Suprapubic skin (tissue), 4 donors: ENCODE results near the gene LAMB2. TPM values are rescaled to one million over a fixed set of nuclear protein-coding genes. Genes with fewer than 3 reads are reported as not detected.

ENCODE experiments used
- DNase-seq, 2 donors: peaks; one replicate each; pipeline ENCODE4 v3.0.0-alpha.2; 2019; ENCODE audit warnings: low spot score in 2 of 2
- H3K27ac ChIP-seq: fragments of 200-600 bp; sonication (generic); one replicate; pipeline ENCODE4 v1.5.1; 2019
- H3K27me3 ChIP-seq: fragments of 200-600 bp; sonication (generic); one replicate; pipeline ENCODE4 v1.5.1; 2019
- H3K36me3 ChIP-seq: fragments of 200-600 bp; sonication (generic); one replicate; pipeline ENCODE4 v1.5.1; 2019
- H3K4me1 ChIP-seq: fragments of 200-600 bp; sonication (generic); one replicate; pipeline ENCODE4 v1.5.1; 2019
- H3K4me3 ChIP-seq: fragments of 200-600 bp; sonication (generic); one replicate; pipeline ENCODE4 v1.5.1; 2019; ENCODE audit warnings: mild to moderate bottlenecking
- H3K9me3 ChIP-seq: fragments of 200-600 bp; sonication (generic); one replicate; pipeline ENCODE4 v1.5.1; 2019
- CTCF ChIP-seq, 2 donors: fragments of 200-600 bp in 1 of 2; fragments of 450-650 bp in 1 of 2; sonication (generic) in 1 of 2; IDR thresholded peaks; one replicate each; pipeline ENCODE4 v1.5.1; 2016 to 2019; ENCODE audit warnings: antibody characterized with exemption in 2 of 2, mild to moderate bottlenecking in 1 of 2, moderate library complexity in 1 of 2
- EP300 ChIP-seq: sonication (generic); formaldehyde crosslinking; IDR thresholded peaks from one replicate; pipeline ENCODE4 v1.6.1; 2017; ENCODE audit warnings: antibody characterized with exemption
- POLR2A ChIP-seq, 2 donors: fragments of 450-650 bp; IDR thresholded peaks; one replicate each; pipeline ENCODE4 v1.6.1; 2017; ENCODE audit warnings: antibody characterized with exemption in 2 of 2, mild to moderate bottlenecking in 2 of 2, moderate library complexity in 2 of 2
- POLR2AphosphoS5 ChIP-seq, 3 donors: sonication (generic); formaldehyde crosslinking; IDR thresholded peaks; one replicate each; pipeline ENCODE4 v1.6.1; 2017; ENCODE audit warnings: antibody characterized with exemption in 3 of 3
- WGBS: methylation state at CpG from one replicate; pipeline ENCODE4 v1.1.5; 2018; 5-methylcytosine and 5-hydroxymethylcytosine counted together
- total RNA-seq, 4 donors: library from RNA; depleted of rRNA; stranded (reverse); fragments of >200 nt; gene quantifications; one replicate each; pipeline ENCODE4 v1.1.0, GENCODE V29; 2016

The LAMB2 gene
- total RNA-seq, 4 donors from 2014 or later = 333 to 563 (median 501) TPM

- Histone ChIP-seq H3K4me1 (peaks cover 26% of the 10 kb centered on the region), H3K9me3 (no peaks in the 10 kb centered on the region), H3K4me3 (peak overlapping the region; percentile 82), H3K27me3 (no peaks in the 10 kb centered on the region), H3K36me3 (peaks cover 31% of the 10 kb centered on the region), H3K27ac (no peak overlapping the region)
- WGBS = 35% methylated on average over 4 of the region's 6 CpGs
- DNase-seq = no peak
- TF ChIP-seq POLR2AphosphoS5 (IDR thresholded peaks at IDR 0.05) (no peak), POLR2A (IDR thresholded peaks at IDR 0.05) (no peak), CTCF (IDR thresholded peaks at IDR 0.05) (no peak), EP300 (no peak)
Observed at GRCh38 chr3:49164983-49165720, 32.3 kb upstream of the LAMB2 start.

DNA sequence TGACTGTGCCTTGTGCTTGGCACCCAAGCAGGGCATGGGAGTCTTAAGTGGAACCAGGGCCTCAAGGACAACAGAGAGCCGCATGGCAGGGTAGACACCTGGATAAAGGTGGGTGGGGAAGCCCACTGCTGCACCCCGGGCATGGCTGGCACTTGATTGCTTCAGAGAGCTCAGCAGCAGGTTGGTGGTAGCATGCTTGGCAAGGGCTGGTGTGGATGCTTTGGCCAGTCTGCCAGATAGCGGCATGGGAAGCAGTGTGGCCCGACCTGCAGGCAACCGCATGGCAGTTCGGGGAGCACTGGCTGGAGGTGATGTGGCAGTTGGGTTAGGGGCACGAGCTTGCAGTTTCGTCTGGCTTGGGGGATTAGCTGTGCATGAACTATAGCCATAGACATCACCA lies 30.8 kb upstream of the LAMB2 start:
- Histone ChIP-seq H3K27ac (no peak overlapping the region), H3K27me3 (no peaks in the 10 kb centered on the region), H3K9me3 (no peaks in the 10 kb centered on the region), H3K36me3 (peaks cover 31% of the 10 kb centered on the region), H3K4me3 (no peak overlapping the region), H3K4me1 (peaks cover 26% of the 10 kb centered on the region)
- WGBS = 96% methylated on average over 5 of the region's 8 CpGs
- DNase-seq = no peak
- TF ChIP-seq POLR2A (IDR thresholded peaks at IDR 0.05) (no peak), CTCF (IDR thresholded peaks at IDR 0.05) (no peak), POLR2AphosphoS5 (IDR thresholded peaks at IDR 0.05) (no peak), EP300 (no peak)

DNA sequence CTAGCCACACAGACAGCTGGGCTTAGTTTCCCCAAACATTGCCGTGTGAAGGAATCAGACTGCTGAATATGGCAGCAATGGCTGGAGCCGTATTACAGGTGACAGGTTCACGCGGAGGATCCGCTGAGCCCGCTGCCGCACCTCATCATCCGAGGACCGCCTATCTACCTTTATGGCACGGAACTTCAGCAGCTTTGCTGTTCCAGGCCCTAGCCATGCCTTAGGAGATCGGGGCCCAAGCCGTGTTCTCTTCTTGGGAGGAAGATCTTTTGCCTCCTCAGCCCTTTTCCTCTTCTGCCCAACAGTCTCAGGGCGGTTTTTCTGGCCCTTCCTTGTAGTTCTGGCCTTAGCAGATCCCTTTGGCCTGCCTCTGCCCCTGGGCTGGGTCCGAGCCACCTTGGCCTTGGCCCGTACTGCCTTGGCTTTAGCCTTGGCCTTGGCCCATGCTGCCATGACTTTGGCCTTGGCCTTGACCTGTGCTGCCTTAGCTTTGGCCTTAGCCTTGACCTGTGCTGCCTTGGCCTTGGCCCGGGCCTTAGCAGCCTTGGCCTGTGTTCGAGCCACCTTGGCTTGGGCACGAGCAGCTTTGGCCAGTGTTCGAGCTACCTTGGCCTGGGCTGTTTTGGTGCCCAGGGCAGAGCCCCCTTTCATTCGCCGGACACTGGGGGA lies 30.0 kb upstream of the LAMB2 start:
- no peak for DNase-seq
- 93% methylated on average over 20 of the region's 21 CpGs for WGBS
- H3K4me3 ChIP-seq = no peak overlapping the region
- no peaks in the 10 kb centered on the region for H3K27me3 ChIP-seq
- peaks cover 31% of the 10 kb centered on the region for H3K36me3 ChIP-seq
- H3K4me1 ChIP-seq = peaks cover 26% of the 10 kb centered on the region
- TF ChIP-seq POLR2A (IDR thresholded peaks at IDR 0.05) (no peak), POLR2AphosphoS5 (IDR thresholded peaks at IDR 0.05) (no peak), CTCF (IDR thresholded peaks at IDR 0.05) (no peak), EP300 (no peak)
- H3K27ac ChIP-seq = no peak overlapping the region
- no peaks in the 10 kb centered on the region for H3K9me3 ChIP-seq

DNA sequence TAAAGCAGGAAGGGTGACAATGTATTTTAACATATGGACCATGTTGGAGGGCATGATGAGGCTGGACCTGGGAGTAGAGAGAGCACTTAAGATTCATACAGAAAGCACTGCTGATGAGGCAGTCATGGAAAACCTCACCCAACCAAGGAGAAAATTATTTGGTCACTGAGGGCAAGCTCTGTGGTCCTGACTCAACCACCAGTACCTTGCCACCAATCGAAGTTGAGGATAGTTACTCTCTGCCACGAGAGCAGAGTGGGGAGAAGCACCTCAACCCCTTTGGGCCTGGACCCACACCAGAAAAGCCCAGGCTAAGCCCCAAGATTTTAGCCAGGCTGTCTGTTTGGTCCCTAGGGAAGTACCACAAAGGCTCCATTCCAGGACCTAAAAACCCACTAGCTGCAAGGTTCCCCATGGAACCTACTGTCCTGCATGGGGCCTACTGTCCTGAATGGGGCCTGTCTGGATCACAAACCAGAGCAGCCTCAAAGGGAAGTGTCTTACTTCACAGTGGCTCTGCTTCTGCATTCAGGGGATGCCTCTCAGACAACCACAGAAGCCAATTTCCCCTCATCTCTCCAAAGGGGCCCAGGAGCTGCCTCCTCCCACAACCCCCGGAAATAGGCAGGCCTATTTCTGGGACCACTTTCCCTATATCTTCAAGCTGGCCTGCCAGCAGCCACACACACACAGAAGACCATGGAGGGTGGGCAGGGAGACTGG lies 29.1 kb upstream of the LAMB2 start:
- Histone ChIP-seq H3K4me1 (peaks cover 26% of the 10 kb centered on the region), H3K27me3 (no peaks in the 10 kb centered on the region), H3K27ac (no peak overlapping the region), H3K9me3 (no peaks in the 10 kb centered on the region), H3K4me3 (no peak overlapping the region), H3K36me3 (peaks cover 31% of the 10 kb centered on the region)
- WGBS = 79% methylated on average over 3 of the region's 3 CpGs
- no peak for DNase-seq
- TF ChIP-seq POLR2AphosphoS5 (IDR thresholded peaks at IDR 0.05) (no peak), POLR2A (IDR thresholded peaks at IDR 0.05) (no peak), CTCF (IDR thresholded peaks at IDR 0.05) (no peak), EP300 (no peak)

DNA sequence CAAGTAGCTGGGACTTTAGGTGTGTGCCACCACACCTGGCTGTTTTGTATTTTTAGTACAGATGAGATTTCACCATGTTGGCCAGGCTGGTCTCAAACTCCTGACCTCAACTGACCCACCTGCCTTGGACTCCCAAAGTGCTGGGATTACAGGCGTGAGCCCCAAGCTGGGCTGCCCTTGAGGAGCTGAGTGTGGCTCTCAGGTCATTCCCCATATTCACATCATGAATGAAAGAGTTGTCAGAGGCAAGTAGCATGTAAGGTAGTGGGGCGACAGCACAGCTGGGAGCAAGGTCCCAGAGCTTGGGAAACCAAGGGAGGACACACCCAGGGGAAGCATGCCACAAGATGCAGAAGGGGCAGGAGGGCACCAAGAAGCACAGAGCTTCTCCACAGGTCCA lies 28.3 kb upstream of the LAMB2 start:
- no peak overlapping the region for H3K27ac ChIP-seq
- H3K27me3 ChIP-seq = no peaks in the 10 kb centered on the region
- 73% methylated on average over 2 of the region's 2 CpGs for WGBS
- no peak for TF ChIP-seq POLR2AphosphoS5 (IDR thresholded peaks at IDR 0.05)
- no peak for TF ChIP-seq POLR2A (IDR thresholded peaks at IDR 0.05)
- no peak for TF ChIP-seq CTCF (IDR thresholded peaks at IDR 0.05)
- no peak for TF ChIP-seq EP300
- no peak for DNase-seq
- H3K4me3 ChIP-seq = no peak overlapping the region
- peaks cover 31% of the 10 kb centered on the region for H3K36me3 ChIP-seq
- no peaks in the 10 kb centered on the region for H3K9me3 ChIP-seq
- peaks cover 18% of the 10 kb centered on the region for H3K4me1 ChIP-seq
